Activated CD8-positive, alpha-beta memory T cell treated with anti-CD3 and anti-CD28 coated beads for 4 hours (primary cell): ENCODE measurements around the gene MXRA7.
A peak's percentile ranks its signal among the peaks of the same experiment; 100 is the strongest.

Source experiments
- DNase-seq, 2 donors: peaks; one replicate each; pipeline ENCODE4 v3.0.0-alpha.2; 2020; ENCODE audit warnings: low read depth in 2 of 2

The MXRA7 gene

DNA sequence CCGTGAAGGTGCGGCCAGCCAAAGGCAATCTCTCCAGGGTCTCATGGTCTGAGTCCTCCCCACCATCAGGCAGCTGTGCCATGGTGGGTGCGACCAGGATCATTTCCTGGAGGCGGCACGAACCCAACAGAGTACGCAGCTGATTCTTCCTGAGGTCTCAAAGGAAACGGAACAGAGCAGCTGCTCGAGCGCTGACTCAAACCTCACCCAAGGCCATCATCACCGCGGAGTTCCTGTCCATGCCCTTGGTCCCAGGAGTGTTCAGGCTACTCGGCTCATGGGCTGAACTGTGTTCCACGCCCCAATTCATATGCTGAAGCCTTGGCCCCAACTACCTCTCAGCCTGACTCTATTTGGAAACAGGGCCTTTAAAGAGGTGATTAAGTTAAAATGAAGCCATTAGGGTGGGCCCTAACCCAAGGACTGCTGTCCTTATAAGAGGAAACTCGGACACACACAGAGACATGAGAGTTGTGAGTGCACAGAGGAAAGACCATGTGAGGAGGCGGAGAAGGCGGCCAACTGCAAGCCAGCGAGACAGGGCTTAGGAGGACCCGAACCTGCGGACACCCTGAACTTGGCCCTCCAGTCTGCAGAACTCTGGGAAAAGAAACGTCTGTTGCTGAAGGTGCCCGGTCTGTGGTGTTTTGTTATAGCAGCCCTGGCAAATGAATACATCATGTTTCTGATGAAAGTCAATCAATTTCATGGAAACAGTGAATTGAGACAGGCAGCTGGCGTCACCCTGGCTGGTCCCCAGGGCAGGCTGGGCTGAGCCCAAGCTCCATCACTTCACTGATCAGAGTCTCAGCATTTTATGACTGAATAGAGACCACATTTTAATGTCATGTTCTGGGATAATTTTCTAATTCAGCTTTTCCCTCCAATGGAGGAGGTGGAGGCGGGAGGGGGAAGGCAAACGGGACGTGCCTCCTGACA is 13.7 kb downstream of the MXRA7 start:
- DNase-seq: no peak

DNA sequence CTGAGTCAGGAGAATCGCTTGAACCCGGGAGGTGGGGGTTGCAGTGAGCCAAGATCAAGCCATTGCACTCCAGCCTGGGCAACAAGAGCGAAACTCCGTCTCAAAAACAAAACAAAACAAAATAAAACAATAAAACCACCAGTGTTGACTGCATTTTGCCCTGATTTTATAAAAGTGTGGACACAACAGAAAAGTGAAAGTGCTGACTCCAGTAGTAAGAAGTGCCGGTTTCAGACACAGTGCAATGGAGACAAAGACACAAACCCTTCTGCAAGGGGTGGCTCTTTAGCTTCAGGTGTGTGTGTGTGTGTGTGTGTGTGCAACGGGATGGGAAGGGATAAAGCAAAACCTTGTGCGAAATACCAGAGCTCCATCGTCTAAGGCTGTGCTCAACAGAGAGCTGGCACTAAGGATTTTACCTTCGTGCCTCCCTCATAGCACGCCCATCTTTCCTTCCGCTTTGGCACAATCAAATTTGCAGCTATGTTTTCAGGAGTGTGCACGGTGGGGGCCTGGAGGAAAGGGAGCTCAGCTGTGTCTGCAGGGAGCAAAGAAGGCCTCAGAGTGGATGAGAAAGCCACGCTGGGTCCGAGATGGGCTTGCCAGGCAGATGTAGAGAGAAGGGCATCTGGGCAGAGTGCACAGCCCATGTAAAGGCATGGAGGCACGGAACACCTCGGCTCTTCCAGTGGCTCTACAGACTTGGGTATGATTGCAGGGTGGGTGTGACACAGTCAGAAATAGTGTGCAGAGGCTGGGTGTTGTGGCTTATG is 15.5 kb downstream of the MXRA7 start:
- DNase-seq: no peak

DNA sequence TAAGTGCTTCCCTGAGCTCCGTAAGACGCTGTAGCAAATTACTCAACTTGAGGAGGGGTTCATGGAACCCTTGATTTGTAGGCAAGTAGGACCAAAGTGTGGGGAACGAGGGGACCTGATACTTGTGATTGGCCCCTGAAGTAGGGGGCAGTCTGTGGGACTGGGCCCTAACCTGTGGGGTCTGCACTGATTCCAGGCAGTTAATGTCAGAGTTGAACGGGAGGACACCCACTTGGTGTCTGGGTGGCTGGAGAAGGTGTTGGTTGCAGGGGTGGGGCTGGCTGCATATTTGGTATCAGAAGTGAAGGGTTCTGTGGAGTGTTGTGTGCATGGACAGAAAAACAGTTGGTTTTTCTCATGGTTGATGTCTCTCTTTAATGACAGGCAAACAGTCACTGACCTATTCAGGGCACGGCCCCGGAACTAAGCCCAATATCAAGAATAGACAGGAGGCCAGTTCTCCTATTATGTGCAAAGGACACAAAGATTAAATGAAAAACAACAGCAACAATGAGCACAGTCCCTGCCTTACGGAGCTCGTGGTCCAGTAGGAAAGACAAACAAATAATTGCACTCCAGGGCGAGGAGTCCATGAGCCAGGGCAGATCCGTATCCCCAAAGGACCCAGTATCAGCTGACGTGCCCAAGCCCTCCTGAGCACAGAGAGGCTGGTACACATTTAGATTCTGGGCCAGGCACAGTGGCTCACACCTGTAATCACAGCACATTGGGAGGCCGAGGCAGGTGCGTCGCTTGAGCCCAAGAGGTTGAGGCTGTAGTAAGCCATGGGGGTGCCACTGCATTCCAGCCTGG is 19.2 kb downstream of the MXRA7 start:
- DNase-seq: no peak

DNA sequence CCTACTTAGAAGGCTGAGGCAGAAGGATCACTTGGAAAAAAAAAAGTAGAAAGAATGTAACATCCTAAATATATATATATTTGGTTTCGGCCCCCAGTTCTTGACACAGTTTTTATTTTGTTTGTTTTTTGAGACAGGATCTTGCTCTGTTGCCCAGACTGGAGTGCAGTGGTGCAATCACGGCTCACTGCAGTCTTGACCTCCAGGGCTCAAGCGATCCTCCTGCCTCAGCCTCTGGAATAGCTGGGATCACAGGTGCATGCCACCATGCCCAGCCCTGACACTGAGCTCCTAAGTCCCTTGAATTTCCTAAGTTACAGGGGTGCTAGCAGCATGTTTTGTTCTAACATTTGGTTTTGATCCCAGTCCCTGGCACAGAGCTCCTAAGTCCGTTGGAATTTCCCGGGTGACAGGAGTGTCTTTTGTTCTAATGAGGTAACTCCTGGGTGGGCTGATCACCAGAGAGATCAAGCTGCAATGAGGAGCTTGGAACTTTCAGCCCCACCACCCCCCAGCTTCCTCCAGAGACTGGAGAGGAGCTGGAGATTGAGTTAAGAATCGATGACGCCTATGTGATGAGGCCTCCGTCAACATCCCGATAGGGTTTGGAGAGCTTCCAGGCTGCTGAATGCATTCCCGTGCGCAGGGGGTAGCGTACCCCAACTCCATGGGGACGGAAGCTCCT is 20.0 kb downstream of the MXRA7 start:
- no peak for DNase-seq

DNA sequence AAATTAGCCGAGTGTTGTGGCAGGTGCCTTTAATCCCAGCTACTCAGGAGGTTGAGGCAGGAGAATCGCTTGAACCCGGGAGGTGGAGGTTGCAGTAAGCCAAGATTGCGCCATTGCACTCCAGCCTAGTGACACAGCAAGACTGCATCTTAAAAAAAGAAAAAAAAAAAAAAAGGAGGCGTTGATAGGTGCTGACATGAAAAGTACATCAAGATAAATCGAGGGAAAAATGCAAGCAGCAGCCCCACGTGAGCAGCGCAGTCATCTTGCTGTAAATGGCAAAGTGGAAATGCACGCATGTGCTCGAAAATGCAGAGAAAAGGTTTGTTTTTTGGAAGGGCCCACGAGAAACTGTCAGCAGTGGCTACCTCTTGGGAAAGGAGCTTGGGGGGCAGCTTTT is 20.9 kb downstream of the MXRA7 start:
- no peak for DNase-seq

DNA sequence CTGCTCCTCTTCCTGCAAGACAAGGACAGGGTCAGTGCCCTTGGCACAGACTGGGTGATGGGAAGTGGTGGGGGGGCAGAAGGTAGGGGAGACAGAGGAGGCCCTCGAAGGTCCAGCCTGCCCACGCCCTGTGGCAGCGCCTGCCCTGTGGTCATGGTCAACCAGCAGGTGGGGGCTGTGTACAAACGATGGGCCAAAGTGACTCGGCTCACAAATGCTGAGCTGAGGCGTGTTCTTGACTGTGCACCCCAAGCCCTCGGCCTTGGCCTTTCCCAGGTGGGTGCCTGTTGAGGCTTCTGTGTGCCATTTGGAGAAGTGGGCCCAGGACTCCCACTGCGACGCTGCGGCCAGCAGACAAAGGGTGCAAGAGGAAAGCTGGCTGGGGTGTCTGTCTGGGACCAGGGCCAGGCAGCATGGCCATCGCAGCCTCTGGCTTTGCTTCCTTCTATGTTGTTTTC is 22.6 kb downstream of the MXRA7 start:
- no peak for DNase-seq

DNA sequence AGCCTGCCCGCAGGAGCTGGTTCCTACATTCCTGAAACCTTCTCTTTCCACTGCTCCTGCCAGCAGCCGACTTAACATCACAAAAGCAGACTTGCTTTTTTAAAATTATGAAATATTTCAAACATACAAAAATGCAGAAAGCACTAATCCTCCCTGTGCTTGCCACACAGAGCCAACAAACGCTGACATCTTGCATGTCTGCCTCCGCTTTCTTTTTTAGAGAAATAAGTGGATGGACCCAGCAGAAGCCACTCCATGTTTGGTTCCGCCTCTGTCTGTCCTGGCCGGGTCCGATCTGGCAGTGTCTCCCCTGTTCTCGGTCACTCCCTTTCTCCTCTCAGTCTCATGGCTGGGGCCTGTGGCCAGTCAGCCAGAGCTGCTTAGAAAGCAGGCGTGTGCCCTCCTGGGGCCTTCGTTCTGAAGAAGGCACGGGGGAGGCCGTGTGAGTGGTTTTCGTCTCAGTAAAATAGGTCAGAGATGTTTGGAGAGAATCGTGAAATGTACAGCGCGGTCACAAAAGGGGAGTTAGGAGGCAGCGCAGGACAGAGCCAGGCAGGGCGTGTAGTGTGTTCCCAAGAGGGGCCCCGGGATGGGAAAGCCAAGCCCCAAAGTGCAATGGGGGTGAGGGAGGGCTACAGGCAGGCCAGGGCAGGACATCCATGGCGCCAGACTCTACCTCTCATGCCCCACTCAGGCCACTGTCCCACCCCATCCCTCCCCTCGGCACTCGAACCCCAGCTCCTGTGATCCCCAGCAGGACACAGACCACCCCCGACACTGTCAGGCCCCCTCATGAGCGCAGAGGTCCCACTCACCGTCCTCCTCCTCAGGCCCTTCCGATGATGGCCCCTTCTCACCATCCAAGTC is 23.2 kb downstream of the MXRA7 start:
- DNase-seq: no peak

DNA sequence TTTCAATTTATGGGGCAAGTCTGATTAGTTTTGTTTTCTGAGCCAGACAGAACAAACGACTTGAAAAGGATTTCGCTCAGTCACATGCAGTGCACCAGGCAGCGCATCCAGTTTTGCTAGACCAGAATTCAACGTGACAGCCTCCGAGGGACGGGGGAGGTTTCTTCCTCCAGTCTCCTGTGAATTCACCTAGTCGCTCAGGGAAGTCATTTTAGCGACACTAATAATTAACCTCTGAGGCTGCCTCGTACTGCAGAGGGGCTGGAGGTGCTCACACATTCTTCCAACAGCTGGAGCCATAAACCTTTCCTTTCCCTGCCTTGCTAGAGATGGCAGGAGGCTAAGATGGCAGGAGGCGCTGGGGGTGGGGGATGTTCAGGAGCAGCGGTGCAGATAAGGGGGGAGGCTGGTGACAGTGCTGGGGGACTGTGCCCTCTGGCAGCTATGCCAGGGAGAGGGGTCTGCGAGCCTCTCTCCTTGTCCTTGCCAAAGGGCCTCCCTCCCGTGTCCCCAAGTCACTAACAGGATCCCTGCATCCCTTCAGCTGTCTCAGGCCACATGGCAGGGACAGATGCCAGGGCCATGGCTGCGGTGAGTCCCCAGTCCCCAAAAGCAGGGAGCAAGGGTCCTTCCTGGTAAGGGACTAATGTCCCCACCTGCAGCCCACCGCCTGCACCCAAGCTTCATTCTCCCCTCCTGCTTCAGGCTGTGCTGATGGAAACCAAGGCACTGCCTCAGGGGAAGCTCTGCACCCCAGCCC is 24.0 kb downstream of the MXRA7 start:
- DNase-seq: no peak

DNA sequence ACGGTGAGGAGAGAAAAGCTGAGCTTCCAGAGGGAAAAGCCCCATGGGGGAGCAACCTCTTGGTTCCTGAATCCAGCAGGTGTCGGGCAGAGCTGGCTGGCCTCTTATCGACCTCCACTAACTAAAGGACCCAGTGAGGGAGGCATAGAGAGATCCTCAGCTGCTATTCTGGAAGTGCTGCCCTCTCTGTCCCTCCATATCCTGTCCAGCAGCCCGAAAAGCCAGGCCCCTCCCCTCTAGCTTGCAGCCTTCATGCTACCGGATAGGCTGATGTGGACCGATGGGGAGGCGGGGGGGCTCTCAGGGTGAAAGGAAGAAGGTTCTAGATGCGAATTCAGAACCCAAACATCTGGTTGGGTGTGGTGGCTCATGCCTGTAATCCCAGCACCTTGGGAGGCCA is 24.9 kb downstream of the MXRA7 start:
- no peak for DNase-seq

DNA sequence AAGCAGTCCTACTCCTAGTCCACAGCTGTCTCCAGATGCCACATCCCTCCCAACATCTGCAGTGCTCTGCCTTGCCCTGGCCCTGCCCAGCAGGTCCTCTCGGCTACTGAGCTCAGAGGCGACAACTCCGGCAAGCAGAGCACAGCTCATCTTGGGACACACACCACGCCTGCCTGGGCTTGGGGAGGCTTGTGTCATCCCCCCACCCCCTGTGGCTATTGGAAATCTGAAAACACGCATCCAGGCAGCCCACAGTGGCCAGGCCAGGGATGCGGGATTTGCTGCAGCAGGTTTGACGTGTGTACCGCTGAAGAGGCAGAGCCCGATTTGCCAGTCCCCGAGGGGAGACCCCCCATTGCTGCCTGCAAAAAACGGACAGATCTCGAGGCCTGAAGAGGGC is 25.4 kb downstream of the MXRA7 start:
- no peak for DNase-seq

DNA sequence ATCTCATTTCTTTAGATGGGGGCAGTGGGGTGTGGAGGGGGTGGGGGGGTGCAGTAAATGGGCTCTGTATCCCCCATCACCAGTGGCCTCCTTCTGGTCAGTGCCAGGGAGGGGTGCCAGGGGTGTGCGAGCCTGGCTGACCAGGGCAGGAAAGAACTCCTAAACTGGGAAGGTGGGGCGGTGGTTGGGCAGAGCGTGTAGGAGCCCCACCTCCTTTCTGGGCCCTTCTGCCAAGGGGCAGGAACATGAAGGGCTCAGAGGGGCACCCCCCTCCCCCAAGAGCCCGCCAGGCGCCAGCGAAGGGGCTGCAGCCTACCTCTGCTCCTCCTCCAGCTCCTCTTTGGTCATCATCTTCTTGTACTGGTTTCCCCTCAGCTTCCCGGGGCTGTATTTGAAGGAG is 26.0 kb downstream of the MXRA7 start:
- DNase-seq: no peak

DNA sequence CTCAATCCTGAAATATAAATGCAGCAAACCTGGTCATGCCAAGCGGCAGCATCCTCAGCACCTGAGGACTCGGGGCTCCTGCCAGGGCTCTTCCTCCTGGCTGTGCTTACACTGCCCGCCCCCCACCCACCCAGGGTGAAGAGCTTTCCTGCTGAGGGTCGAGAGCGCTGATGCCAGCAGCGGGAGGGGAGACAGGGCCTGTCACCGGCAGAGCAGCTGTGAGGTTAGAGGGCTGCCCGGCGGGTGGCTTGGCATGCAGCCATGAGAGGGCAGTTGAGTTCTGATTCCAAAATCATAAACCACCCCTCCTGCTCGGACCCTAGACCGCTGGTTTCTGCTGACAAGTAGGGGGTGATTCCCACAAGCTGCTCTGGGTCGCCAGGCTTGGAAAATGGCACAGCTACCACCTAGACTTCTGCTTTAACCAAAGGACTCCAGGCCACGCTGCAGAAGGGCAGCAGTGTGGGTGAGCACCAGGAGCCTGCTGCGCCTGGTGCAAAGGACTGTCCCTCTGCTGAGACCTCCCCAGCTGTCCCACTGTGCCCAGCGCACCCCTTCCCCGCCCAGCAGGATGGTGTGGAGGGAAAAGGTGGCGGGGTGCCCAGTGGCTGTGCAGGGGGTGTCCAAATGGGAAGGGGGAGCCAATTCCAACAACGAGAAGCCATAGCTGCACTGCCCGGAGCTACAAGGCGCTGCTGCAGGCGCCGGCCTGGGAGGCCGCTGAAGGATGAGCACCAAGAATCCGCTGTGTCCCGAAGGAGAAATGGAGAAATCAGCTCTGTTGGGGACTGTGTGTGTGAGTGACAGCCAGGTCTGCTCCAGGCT is 26.6 kb downstream of the MXRA7 start:
- no peak for DNase-seq

DNA sequence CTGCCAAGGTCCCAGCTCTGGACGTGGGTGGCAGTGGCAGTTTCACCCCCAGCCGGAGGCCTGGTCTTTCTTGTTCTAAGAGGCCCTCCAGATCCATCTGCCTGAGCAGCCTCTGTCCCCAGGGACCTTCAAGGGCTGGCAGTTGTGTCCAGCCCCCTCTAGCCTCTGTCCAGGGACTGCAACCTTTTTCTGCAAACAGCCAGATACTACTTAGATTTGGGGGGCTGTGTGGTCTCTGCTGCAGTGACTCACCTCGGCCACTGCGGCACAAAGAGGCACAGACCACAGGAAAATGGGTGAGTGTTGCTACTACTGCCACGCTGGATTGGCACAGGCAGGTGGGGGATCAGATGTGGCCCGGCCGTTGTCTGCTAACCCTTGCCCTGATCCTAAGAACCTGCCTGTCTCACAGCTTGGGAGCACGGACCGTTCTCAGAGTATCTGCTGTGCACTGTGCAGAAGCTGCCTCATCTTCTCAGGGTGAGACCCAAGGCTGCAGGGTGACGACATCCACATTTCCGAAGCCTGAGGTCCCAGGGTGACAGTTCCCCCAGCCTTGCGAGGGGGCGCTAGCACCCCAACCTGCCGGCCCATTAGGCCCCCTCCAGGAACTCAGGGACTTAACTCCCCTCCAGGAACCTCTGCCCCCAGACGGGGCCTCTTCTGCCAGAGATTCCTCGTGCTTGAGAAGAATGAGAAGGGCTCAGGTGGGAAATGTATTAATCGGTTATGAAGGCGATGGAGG is 27.6 kb downstream of the MXRA7 start:
- DNase-seq: no peak

DNA sequence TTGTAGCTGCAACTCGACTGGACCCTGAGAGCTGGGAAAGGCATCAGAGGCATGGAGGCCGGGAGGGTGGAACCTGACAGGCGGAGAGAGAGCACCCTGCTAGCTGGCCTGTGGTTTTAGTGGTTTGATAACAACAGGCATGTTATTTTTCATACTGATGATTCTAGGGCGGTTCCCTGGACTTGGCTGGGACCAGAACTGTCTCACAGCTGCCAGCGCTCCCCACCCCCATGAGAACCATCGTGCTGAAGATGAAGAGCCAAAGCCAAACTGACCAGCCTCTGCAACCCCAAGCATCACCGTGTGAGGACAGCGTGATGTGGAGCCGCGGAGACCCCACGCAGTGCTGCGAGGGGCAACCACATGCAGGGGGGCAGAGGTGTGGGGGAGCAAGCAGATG is 28.5 kb downstream of the MXRA7 start:
- DNase-seq: no peak

DNA sequence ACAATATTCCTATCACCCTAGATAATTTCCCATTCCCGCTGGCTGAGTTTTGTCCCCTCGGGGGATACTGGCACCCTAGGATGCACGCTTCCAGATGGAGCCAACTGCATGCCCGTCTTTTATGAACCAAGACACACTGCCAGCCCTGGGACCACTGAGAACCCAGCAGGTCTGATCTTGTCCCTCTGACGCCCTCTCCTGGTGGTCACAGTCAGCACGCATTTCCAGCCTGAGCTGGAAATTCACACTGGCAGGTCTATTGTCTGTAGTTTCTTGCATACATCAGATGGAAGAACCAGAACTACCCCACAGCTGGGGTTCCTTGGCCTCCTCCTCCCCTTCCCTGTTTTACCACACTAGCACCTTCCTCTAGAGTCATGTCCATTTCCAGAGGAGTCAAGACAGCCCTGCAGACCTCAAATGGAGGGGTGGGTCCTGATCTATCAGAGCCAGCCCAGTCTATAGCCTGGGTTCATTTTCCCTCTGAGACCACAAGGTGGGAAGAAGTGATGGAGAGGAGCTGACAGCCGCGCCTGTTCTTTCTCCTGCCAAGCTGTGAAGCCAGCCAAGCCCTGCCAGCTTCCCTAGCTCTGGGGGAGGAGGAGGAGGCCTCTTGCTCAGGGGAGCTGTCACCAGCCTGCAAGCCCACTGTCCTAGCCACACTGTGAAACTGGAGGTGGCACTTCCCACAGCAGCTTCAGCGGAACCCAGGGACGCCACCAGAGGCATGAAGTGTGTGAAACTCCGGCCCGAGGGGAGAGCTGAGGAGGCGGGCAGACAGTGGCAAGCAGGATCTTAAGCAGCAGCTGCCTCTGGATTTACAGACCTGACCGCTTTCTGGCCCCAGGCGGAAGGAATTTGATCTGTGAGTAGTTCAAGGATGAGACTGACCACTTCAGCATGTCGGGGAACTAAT is 29.3 kb downstream of the MXRA7 start:
- DNase-seq: peak; percentile 32 to 36

DNA sequence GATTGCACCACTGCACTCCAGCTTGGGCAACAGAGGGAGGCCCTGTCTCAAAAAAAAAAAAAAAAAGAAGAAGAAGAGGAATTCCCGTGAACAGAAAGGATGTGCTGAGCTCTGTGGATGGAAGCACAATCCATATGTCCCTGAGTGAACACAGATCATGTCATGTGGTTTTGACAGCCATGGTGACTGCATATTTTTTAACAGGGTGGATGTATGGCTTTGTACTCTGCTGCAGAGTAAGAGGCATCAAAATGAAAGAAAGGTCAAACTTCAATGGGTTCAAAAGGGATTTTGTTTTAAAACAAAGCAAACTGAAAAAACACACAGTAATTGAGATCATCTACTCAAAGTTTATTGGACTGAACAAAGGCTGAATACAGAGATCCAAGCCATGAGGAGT is 31.5 kb downstream of the MXRA7 start:
- DNase-seq: no peak

DNA sequence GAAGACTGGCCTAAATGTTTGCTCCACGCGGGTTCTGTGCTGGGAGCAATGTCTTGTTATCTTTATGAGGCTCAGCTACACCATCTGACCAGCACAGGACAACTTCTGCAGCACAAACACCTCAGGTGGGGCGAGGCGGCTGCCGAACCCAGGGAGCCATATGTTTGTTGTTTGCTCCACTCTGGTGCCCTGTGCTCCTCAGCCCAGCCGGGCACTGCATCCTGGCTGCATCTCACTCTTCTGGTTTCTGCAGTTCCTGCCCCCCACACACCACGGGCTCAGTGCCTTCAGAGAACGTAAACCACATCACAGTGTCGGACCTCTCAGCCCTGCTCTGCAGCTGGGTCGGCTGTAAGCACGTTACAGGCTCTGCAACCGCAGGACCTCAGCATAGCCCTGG is 32.4 kb downstream of the MXRA7 start:
- DNase-seq: no peak
